ENCODE data around the gene ACP4. TPM values are rescaled to one million over a fixed set of nuclear protein-coding genes. Genes with fewer than 3 reads are reported as not detected.
"Not testable (repeated sequence)": the region's sequence is repeated elsewhere in the genome, so short reads cannot be mapped to it uniquely, and the experiment has no call there.

The ACP4 gene
- total and polyA plus RNA-seq, 2 experiments from 2014 or later: not detected

GRCh38 chr19:50759886-50760285 is 30.3 kb upstream of the ACP4 start:
- Histone ChIP-seq H3K27ac (no peak overlapping the region), H3K9me2 (ENCODE audit: insufficient read depth) (no peaks in the 10 kb centered on the region), H2AFZ (0 out of 2 replicates have a peak overlapping the region, but pooled peaks have one; percentile 38), H4K20me1 (ENCODE audit: insufficient read depth) (no peaks in the 10 kb centered on the region), H3K27me3 (replicated peaks; ENCODE audit: insufficient read depth) (no peaks in the 10 kb centered on the region), H3K79me2 (ENCODE audit: insufficient read depth) (no peaks in the 10 kb centered on the region), H3K4me2 (ENCODE audit: unreplicated experiment) (no peak overlapping the region), H3F3A (ENCODE audit: insufficient read depth) (no peaks in the 10 kb centered on the region), H3K9ac (no peak overlapping the region), H3K36me3 (ENCODE audit: low read depth) (no peaks in the 10 kb centered on the region), H3K9me3 (ENCODE audit: low read depth) (no peaks in the 10 kb centered on the region), H3K4me1 (ENCODE audit: insufficient read depth) (no peaks in the 10 kb centered on the region), H3K4me3 (no peak overlapping the region)
- peak; percentile 45 for DNase-seq
- in situ Hi-C loops (cut with MboI): no loop called here
- WGBS, 2 experiments (ENCODE audit: low coverage in 1 of 2, low lambda C conversion rate in 2 of 2, missing lambda C conversion rate in 2 of 2): 34 to 47% methylated on average over 4 of the region's 4 CpGs
- TF ChIP-seq EZH2 (IDR thresholded peaks at IDR 0.05; ENCODE audit: insufficient read depth, poor library complexity, severe bottlenecking) (no peak), EZH2phosphoT487 (IDR thresholded peaks at IDR 0.05; ENCODE audit: insufficient read depth, low read depth) (no peak)

GRCh38 chr19:50761501-50761900 is 28.7 kb upstream of the ACP4 start:
- DNase-seq; H3F3A ChIP-seq (ENCODE audit: insufficient read depth); H3K4me3 ChIP-seq; H3K9ac ChIP-seq; H4K20me1 ChIP-seq (ENCODE audit: insufficient read depth); H3K4me2 ChIP-seq (ENCODE audit: unreplicated experiment); H3K27me3 ChIP-seq (replicated peaks; ENCODE audit: insufficient read depth); H3K79me2 ChIP-seq (ENCODE audit: insufficient read depth); H2AFZ ChIP-seq; H3K9me3 ChIP-seq (ENCODE audit: low read depth); H3K9me2 ChIP-seq (ENCODE audit: insufficient read depth); H3K36me3 ChIP-seq (ENCODE audit: low read depth); H3K27ac ChIP-seq; in situ Hi-C loops (cut with MboI); H3K4me1 ChIP-seq (ENCODE audit: insufficient read depth): not testable (repeated sequence)
- WGBS, 2 experiments (ENCODE audit: low coverage in 1 of 2, low lambda C conversion rate in 2 of 2, missing lambda C conversion rate in 2 of 2): 18 to 33% methylated on average over 3 of the region's 3 CpGs

GRCh38 chr19:50763521-50763920 is 26.7 kb upstream of the ACP4 start:
- H3K4me1 ChIP-seq (ENCODE audit: insufficient read depth); H2AFZ ChIP-seq; H3K4me2 ChIP-seq (ENCODE audit: unreplicated experiment); H3K27me3 ChIP-seq (replicated peaks; ENCODE audit: insufficient read depth); H3K9me2 ChIP-seq (ENCODE audit: insufficient read depth); H3K4me3 ChIP-seq; H3K79me2 ChIP-seq (ENCODE audit: insufficient read depth); in situ Hi-C loops (cut with MboI); H3K9ac ChIP-seq; H3K36me3 ChIP-seq (ENCODE audit: low read depth); H3K27ac ChIP-seq; H3K9me3 ChIP-seq (ENCODE audit: low read depth); H4K20me1 ChIP-seq (ENCODE audit: insufficient read depth); DNase-seq; H3F3A ChIP-seq (ENCODE audit: insufficient read depth): not testable (repeated sequence)
- WGBS, 2 experiments (ENCODE audit: low coverage in 1 of 2, low lambda C conversion rate in 2 of 2, missing lambda C conversion rate in 2 of 2): 38 to 44% methylated on average over 10 to 13 of the region's 13 CpGs

- H3K9me2 ChIP-seq (ENCODE audit: insufficient read depth): no peaks in the 10 kb centered on the region
- in situ Hi-C loops (cut with MboI): no loop called here
- DNase-seq: no peak
- no peaks in the 10 kb centered on the region for H3K79me2 ChIP-seq (ENCODE audit: insufficient read depth)
- H3K4me3 ChIP-seq: no peak overlapping the region
- H3K4me2 ChIP-seq (ENCODE audit: unreplicated experiment): no peak overlapping the region
- no peak overlapping the region for H3K27ac ChIP-seq
- H3K4me1 ChIP-seq (ENCODE audit: insufficient read depth): no peaks in the 10 kb centered on the region
- H3F3A ChIP-seq (ENCODE audit: insufficient read depth): no peaks in the 10 kb centered on the region
- no peak overlapping the region for H3K9ac ChIP-seq
- H3K9me3 ChIP-seq (ENCODE audit: low read depth): no peaks in the 10 kb centered on the region
- no peaks in the 10 kb centered on the region for H3K36me3 ChIP-seq (ENCODE audit: low read depth)
- no peak overlapping the region for H2AFZ ChIP-seq
- H4K20me1 ChIP-seq (ENCODE audit: insufficient read depth): no peaks in the 10 kb centered on the region
- 54 to 56% methylated on average over 7 of the region's 7 CpGs for WGBS, 2 experiments (ENCODE audit: low coverage in 1 of 2, low lambda C conversion rate in 2 of 2, missing lambda C conversion rate in 2 of 2)
- TF ChIP-seq EZH2phosphoT487 (IDR thresholded peaks at IDR 0.05; ENCODE audit: insufficient read depth, low read depth): no peak
- TF ChIP-seq EZH2 (IDR thresholded peaks at IDR 0.05; ENCODE audit: insufficient read depth, poor library complexity, severe bottlenecking): no peak
- H3K27me3 ChIP-seq (replicated peaks; ENCODE audit: insufficient read depth): no peaks in the 10 kb centered on the region; the same call in 1 of the 2 replicates
These were observed 25.8 kb upstream of the ACP4 start for GRCh38 chr19:50764409-50764808.

GRCh38 chr19:50766746-50767145 is 23.5 kb upstream of the ACP4 start:
- H3F3A ChIP-seq (ENCODE audit: insufficient read depth); H3K36me3 ChIP-seq (ENCODE audit: low read depth); H3K9ac ChIP-seq; H3K27ac ChIP-seq; H2AFZ ChIP-seq; H3K4me3 ChIP-seq; H3K9me2 ChIP-seq (ENCODE audit: insufficient read depth); H3K9me3 ChIP-seq (ENCODE audit: low read depth); H3K27me3 ChIP-seq (replicated peaks; ENCODE audit: insufficient read depth); H3K79me2 ChIP-seq (ENCODE audit: insufficient read depth); H3K4me2 ChIP-seq (ENCODE audit: unreplicated experiment); DNase-seq; H3K4me1 ChIP-seq (ENCODE audit: insufficient read depth); H4K20me1 ChIP-seq (ENCODE audit: insufficient read depth); in situ Hi-C loops (cut with MboI): not testable (repeated sequence)
- WGBS, 2 experiments (ENCODE audit: low coverage in 1 of 2, low lambda C conversion rate in 2 of 2, missing lambda C conversion rate in 2 of 2): 45 to 52% methylated on average over 10 to 12 of the region's 12 CpGs

GRCh38 chr19:50767263-50767662 is 23.0 kb upstream of the ACP4 start:
- WGBS, 2 experiments (ENCODE audit: low coverage in 1 of 2, low lambda C conversion rate in 2 of 2, missing lambda C conversion rate in 2 of 2): 7 to 20% methylated on average over 5 of the region's 5 CpGs
- H3K27me3 ChIP-seq (replicated peaks; ENCODE audit: insufficient read depth); H3K9me3 ChIP-seq (ENCODE audit: low read depth); H3K4me2 ChIP-seq (ENCODE audit: unreplicated experiment); H2AFZ ChIP-seq; DNase-seq; H3K9ac ChIP-seq; in situ Hi-C loops (cut with MboI); H3K9me2 ChIP-seq (ENCODE audit: insufficient read depth); H3K36me3 ChIP-seq (ENCODE audit: low read depth); H3K79me2 ChIP-seq (ENCODE audit: insufficient read depth); H3K4me3 ChIP-seq; H3K27ac ChIP-seq; H3F3A ChIP-seq (ENCODE audit: insufficient read depth); H4K20me1 ChIP-seq (ENCODE audit: insufficient read depth); H3K4me1 ChIP-seq (ENCODE audit: insufficient read depth): not testable (repeated sequence)
